Astrocyte of the spinal cord (primary cell): ENCODE measurements around the gene PDE6B.

Source experiments
- DNase-seq: peaks from one replicate; pipeline ENCODE4 v3.0.0; 2011; ENCODE audit warnings: low read depth, low spot score
- H3K4me3 ChIP-seq: 2 replicates; pipeline ENCODE4 v1.5.1; 2011; ENCODE audit warnings: low read depth, mild to moderate bottlenecking, low read length, moderate library complexity
- in situ Hi-C: cut with HindIII; loops from 2 replicates; pipeline ENCODE4 v1.10.0; 2017; ENCODE audit warnings: low sequenced_read_pairs
- TF ChIP-seq, protein P1 (sequence below): IDR thresholded peaks from 2 replicates; pipeline ENCODE4 v1.5.1; 2012; ENCODE audit warnings: low read depth, mild to moderate bottlenecking, low read length, inconsistent platforms

Gene PDE6B

GRCh38 chr4:683247-683897 is 58.0 kb downstream of the PDE6B start:
- in situ Hi-C loops, result no loop called here
- no peak overlapping the region for H3K4me3 ChIP-seq
- TF ChIP-seq, protein P1, sequence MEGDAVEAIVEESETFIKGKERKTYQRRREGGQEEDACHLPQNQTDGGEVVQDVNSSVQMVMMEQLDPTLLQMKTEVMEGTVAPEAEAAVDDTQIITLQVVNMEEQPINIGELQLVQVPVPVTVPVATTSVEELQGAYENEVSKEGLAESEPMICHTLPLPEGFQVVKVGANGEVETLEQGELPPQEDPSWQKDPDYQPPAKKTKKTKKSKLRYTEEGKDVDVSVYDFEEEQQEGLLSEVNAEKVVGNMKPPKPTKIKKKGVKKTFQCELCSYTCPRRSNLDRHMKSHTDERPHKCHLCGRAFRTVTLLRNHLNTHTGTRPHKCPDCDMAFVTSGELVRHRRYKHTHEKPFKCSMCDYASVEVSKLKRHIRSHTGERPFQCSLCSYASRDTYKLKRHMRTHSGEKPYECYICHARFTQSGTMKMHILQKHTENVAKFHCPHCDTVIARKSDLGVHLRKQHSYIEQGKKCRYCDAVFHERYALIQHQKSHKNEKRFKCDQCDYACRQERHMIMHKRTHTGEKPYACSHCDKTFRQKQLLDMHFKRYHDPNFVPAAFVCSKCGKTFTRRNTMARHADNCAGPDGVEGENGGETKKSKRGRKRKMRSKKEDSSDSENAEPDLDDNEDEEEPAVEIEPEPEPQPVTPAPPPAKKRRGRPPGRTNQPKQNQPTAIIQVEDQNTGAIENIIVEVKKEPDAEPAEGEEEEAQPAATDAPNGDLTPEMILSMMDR, result no peak
- DNase-seq, result no peak

GRCh38 chr4:683982-684622 is 58.7 kb downstream of the PDE6B start:
- peak; percentile 57 for DNase-seq
- in situ Hi-C loops, result no loop called here
- no peak overlapping the region for H3K4me3 ChIP-seq
- TF ChIP-seq, protein P1, result peak; percentile 85

GRCh38 chr4:684623-685327 is 59.4 kb downstream of the PDE6B start:
- no peak for DNase-seq
- no peak overlapping the region for H3K4me3 ChIP-seq
- in situ Hi-C loops, result no loop called here
- TF ChIP-seq, protein P1, result no peak

GRCh38 chr4:685679-686412 is 60.5 kb downstream of the PDE6B start:
- TF ChIP-seq, protein P1, result no peak
- in situ Hi-C loops, result no loop called here
- no peak for DNase-seq
- H3K4me3 ChIP-seq, result no peak overlapping the region

GRCh38 chr4:686413-687040 is 61.2 kb downstream of the PDE6B start:
- TF ChIP-seq, protein P1, result no peak
- in situ Hi-C loops, result no loop called here
- DNase-seq, result no peak

More at GRCh38 chr4:686413-687040, 61.2 kb downstream of the PDE6B start:
- no peak overlapping the region for H3K4me3 ChIP-seq
